SU-DHL-6 (cell line): ENCODE data around the gene RBM4.

ENCODE experiments used
- H2AFZ ChIP-seq: fragments of 200-600 bp; sonication (generic); 2 replicates; pipeline ENCODE4 v1.6.1; 2014; ENCODE audit warnings: low read depth, mild to moderate bottlenecking, moderate library complexity, mixed read lengths, antibody characterized with exemption, low read length; ENCODE audit not compliant: severe bottlenecking
- H3F3A ChIP-seq: fragments of 200-600 bp; shearing (Covaris generic); 2 replicates; pipeline ENCODE4 v1.6.0; 2016; ENCODE audit warnings: antibody characterized with exemption, mild to moderate bottlenecking; ENCODE audit not compliant: insufficient read depth
- H3K27ac ChIP-seq: fragments of 200-600 bp; sonication (generic); 2 replicates; pipeline ENCODE4 v1.5.1; 2016; ENCODE audit warnings: low read depth, mild to moderate bottlenecking, low read length, moderate library complexity, mixed read lengths
- H3K27me3 ChIP-seq: fragments of 200-600 bp; sonication (generic), shearing (Covaris generic); 2 replicates; pipeline ENCODE4 v1.6.0; 2014; ENCODE audit warnings: mild to moderate bottlenecking, low read length
- H3K36me3 ChIP-seq: fragments of 200-600 bp; sonication (generic); 2 replicates; pipeline ENCODE4 v1.6.1; 2014; ENCODE audit warnings: mild to moderate bottlenecking, low read length, mixed read lengths
- H3K4me2 ChIP-seq: fragments of 300-600, 200-600 bp; shearing (Covaris generic), sonication (generic); 2 replicates; pipeline ENCODE4 v1.6.0; 2014; ENCODE audit warnings: low read length, low read depth, mild to moderate bottlenecking; ENCODE audit not compliant: poor library complexity, severe bottlenecking
- H3K4me3 ChIP-seq: fragments of 200-600 bp; sonication (generic); 2 replicates; pipeline ENCODE4 v1.5.1; 2014; ENCODE audit warnings: antibody characterized with exemption, low read length, mild to moderate bottlenecking, mixed read lengths; ENCODE audit not compliant: insufficient read depth, poor library complexity, severe bottlenecking
- H3K79me2 ChIP-seq: fragments of 200-600 bp; sonication (generic); 2 replicates; pipeline ENCODE4 v1.6.1; 2014; ENCODE audit warnings: mild to moderate bottlenecking, low read length, moderate library complexity; ENCODE audit not compliant: insufficient read depth
- H3K9ac ChIP-seq: fragments of 200-600 bp; sonication (generic); 2 replicates; pipeline ENCODE4 v1.7.0; 2014; ENCODE audit warnings: mild to moderate bottlenecking, low read length
- H3K9me2 ChIP-seq: fragments of 200-600 bp; sonication (generic); replicated peaks from 2 replicates; pipeline ENCODE4 v1.6.1; 2014; ENCODE audit warnings: low read length; ENCODE audit not compliant: insufficient read depth
- H3K9me3 ChIP-seq: fragments of 200-600 bp; sonication (generic); 2 replicates; pipeline ENCODE4 v1.6.1; 2014; ENCODE audit warnings: low read length, mixed read lengths; ENCODE audit not compliant: insufficient read depth
- H4K20me1 ChIP-seq: fragments of 200-600 bp; sonication (generic); 2 replicates; pipeline ENCODE4 v1.6.1; 2014; ENCODE audit warnings: low read depth, mild to moderate bottlenecking, antibody characterized with exemption, low read length, moderate library complexity, mixed read lengths
- EZH2phosphoT487 ChIP-seq: fragments of 200-600 bp; sonication (generic), shearing (Covaris generic); conservative IDR thresholded peaks from 2 replicates; pipeline ENCODE4 v1.6.1; 2018; ENCODE audit warnings: mild to moderate bottlenecking, antibody characterized with exemption, low read length, moderate library complexity, mixed read lengths
- TF ChIP-seq, protein P1 (sequence below): fragments of 200-600 bp; sonication (generic); IDR thresholded peaks from one replicate; pipeline ENCODE4 v1.5.1; 2017; ENCODE audit warnings: antibody characterized with exemption, mild to moderate bottlenecking, low read length, moderate library complexity; ENCODE audit not compliant: insufficient read depth, poor library complexity, severe bottlenecking

The RBM4 gene

GRCh38 chr11:66670816-66671215 lies 32.3 kb downstream of the RBM4 start:
- Histone ChIP-seq H3K4me3 (no peak overlapping the region), H3K9me3 (no peaks in the 10 kb centered on the region), H3K27ac (no peak overlapping the region), H3K36me3 (peaks cover 8% of the 10 kb centered on the region; the same call in 1 of the 2 replicates), H4K20me1 (no peaks in the 10 kb centered on the region), H3K9me2 (no peaks in the 10 kb centered on the region), H3K27me3 (no peaks in the 10 kb centered on the region), H3K4me2 (no peak overlapping the region), H3K9ac (no peak overlapping the region), H3K79me2 (peaks cover 88% of the 10 kb centered on the region), H3F3A (peaks cover 25% of the 10 kb centered on the region), H2AFZ (no peak overlapping the region)
- TF ChIP-seq, protein P1, sequence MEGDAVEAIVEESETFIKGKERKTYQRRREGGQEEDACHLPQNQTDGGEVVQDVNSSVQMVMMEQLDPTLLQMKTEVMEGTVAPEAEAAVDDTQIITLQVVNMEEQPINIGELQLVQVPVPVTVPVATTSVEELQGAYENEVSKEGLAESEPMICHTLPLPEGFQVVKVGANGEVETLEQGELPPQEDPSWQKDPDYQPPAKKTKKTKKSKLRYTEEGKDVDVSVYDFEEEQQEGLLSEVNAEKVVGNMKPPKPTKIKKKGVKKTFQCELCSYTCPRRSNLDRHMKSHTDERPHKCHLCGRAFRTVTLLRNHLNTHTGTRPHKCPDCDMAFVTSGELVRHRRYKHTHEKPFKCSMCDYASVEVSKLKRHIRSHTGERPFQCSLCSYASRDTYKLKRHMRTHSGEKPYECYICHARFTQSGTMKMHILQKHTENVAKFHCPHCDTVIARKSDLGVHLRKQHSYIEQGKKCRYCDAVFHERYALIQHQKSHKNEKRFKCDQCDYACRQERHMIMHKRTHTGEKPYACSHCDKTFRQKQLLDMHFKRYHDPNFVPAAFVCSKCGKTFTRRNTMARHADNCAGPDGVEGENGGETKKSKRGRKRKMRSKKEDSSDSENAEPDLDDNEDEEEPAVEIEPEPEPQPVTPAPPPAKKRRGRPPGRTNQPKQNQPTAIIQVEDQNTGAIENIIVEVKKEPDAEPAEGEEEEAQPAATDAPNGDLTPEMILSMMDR: no peak
- no peak for TF ChIP-seq EZH2phosphoT487

- H3K79me2 ChIP-seq: peaks cover 69% of the 10 kb centered on the region
- peak overlapping the region; percentile 42 for H3K4me3 ChIP-seq
- no peak for TF ChIP-seq EZH2phosphoT487
- TF ChIP-seq, protein P1: no peak
- H3K9ac ChIP-seq: no peak overlapping the region; the same call in 1 of the 2 replicates
- H3F3A ChIP-seq: peaks cover 35% of the 10 kb centered on the region
- H3K27ac ChIP-seq: no peak overlapping the region
- no peaks in the 10 kb centered on the region for H4K20me1 ChIP-seq
- H3K27me3 ChIP-seq: no peaks in the 10 kb centered on the region
- H3K36me3 ChIP-seq: 0 out of 2 replicates have a peak, but pooled peaks cover 9% of the 10 kb centered on the region
- peak overlapping the region; percentile 90 for H3K4me2 ChIP-seq
- no peak overlapping the region for H2AFZ ChIP-seq
- H3K9me3 ChIP-seq: no peaks in the 10 kb centered on the region
- H3K9me2 ChIP-seq: no peaks in the 10 kb centered on the region
These were observed 36.6 kb downstream of the RBM4 start for GRCh38 chr11:66674964-66675602.

DNA sequence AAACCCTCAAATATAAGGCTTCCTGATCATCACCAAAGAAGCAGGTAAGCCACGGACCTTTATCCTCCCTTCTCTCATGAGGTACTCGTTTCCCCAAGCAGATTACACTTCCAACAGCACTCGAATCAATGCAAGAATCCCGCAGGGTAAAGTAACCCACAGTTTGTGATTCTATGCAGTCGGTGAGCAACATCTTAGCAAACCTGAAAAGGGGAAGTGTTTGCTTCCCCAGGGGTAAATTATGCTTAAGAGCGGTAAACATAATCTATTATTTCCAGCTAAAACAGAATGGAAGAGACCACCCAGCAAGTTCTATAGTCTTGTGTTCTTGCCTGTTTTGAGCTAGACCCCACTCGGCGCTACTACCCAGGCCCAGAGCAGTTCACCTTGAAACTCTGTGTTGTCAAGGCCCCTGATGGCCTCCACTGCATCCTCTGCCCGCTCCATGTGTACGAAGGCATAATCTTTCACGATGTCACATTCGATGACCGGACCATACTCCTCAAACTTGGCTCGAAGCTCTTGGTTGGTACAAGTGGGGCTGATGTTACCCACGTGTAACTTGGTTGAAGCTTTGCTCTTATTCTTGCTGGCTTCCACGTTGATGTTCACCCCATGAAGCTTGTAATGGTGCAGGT lies 37.9 kb downstream of the RBM4 start:
- no peaks in the 10 kb centered on the region for H3K9me2 ChIP-seq
- 0 out of 2 replicates have a peak, but pooled peaks cover 4% of the 10 kb centered on the region for H3K36me3 ChIP-seq
- no peaks in the 10 kb centered on the region for H3K9me3 ChIP-seq
- peak overlapping the region; percentile 46 for H3K27ac ChIP-seq
- no peaks in the 10 kb centered on the region for H4K20me1 ChIP-seq
- TF ChIP-seq EZH2phosphoT487: no peak
- TF ChIP-seq, protein P1: no peak
- peak overlapping the region; percentile 42 for H3K4me3 ChIP-seq
- H3K27me3 ChIP-seq: no peaks in the 10 kb centered on the region
- no peak overlapping the region for H2AFZ ChIP-seq
- peak overlapping the region; percentile 90 for H3K4me2 ChIP-seq
- peaks cover 56% of the 10 kb centered on the region for H3K79me2 ChIP-seq
- H3K9ac ChIP-seq: peak overlapping the region; percentile 67
- peaks cover 33% of the 10 kb centered on the region for H3F3A ChIP-seq
